ENCODE data around the gene PSORS1C1.

The PSORS1C1 gene

GRCh38 chr6:31118178-31118577 lies 3.6 kb downstream of the PSORS1C1 start:
- TF ChIP-seq BHLHE40 (IDR thresholded peaks at IDR 0.05; ENCODE audit: borderline replicate concordance): no peak
- no peak for TF ChIP-seq SP1 (IDR thresholded peaks at IDR 0.05)
- TF ChIP-seq, protein P1, sequence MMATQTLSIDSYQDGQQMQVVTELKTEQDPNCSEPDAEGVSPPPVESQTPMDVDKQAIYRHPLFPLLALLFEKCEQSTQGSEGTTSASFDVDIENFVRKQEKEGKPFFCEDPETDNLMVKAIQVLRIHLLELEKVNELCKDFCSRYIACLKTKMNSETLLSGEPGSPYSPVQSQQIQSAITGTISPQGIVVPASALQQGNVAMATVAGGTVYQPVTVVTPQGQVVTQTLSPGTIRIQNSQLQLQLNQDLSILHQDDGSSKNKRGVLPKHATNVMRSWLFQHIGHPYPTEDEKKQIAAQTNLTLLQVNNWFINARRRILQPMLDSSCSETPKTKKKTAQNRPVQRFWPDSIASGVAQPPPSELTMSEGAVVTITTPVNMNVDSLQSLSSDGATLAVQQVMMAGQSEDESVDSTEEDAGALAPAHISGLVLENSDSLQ (IDR thresholded peaks at IDR 0.05): no peak
- TF ChIP-seq TARDBP (IDR thresholded peaks at IDR 0.05): no peak
- no peak for TF ChIP-seq FOXM1 (IDR thresholded peaks at IDR 0.05; ENCODE audit: borderline replicate concordance)
- TF ChIP-seq ARNT (IDR thresholded peaks at IDR 0.05): no peak
- TF ChIP-seq SUZ12 (IDR thresholded peaks at IDR 0.05): no peak
- no peak for TF ChIP-seq ELF4 (IDR thresholded peaks at IDR 0.05)
- CTCF ChIA-PET: interaction anchor here (0.6 to 2.5 kb wide), 2 partner anchors 10 to 11 kb away, joined by 4 to 11 read pairs; no protein-coding TSS in a partner anchor
- POLR2A ChIA-PET: interaction anchor here (1.3 kb wide), 1 partner anchor 41 kb away, joined by 3 read pairs; no protein-coding TSS in a partner anchor
- no peak for DNase-seq (ENCODE audit: extremely low spot score)

- POLR2A ChIA-PET: no interaction called here
- DNase-seq (ENCODE audit: extremely low spot score): no peak
- CTCF ChIA-PET: no interaction called here
- TF ChIP-seq FOXA1 (IDR thresholded peaks at IDR 0.05): no peak
- no peak for TF ChIP-seq CTBP1 (IDR thresholded peaks at IDR 0.05; ENCODE audit: borderline replicate concordance)
- no peak for TF ChIP-seq TARDBP (IDR thresholded peaks at IDR 0.05)
- TF ChIP-seq FOXK2 (IDR thresholded peaks at IDR 0.05): no peak
Observed at GRCh38 chr6:31120151-31120915, 5.7 kb downstream of the PSORS1C1 start, which contains the start of gene CDSN. CDSN (minus strand) TSS chr6:31120446; CDS start chr6:31120419, 27 bp downstream.

- DNase-seq (ENCODE audit: extremely low spot score): no peak
- TF ChIP-seq LEF1 (IDR thresholded peaks at IDR 0.05; ENCODE audit: borderline replicate concordance) (no peak), SUZ12 (IDR thresholded peaks at IDR 0.05) (no peak), TARDBP (IDR thresholded peaks at IDR 0.05) (no peak), CTBP1 (IDR thresholded peaks at IDR 0.05; ENCODE audit: borderline replicate concordance) (no peak), BHLHE40 (IDR thresholded peaks at IDR 0.05; ENCODE audit: borderline replicate concordance) (no peak), FOXK2 (IDR thresholded peaks at IDR 0.05) (no peak)
- POLR2A ChIA-PET: no interaction called here
- CTCF ChIA-PET: interaction anchor here (1.0 kb wide), 1 partner anchor 42 kb away, joined by 3 read pairs; no protein-coding TSS in a partner anchor
Observed at GRCh38 chr6:31121131-31121790, 6.7 kb downstream of the PSORS1C1 start.

DNA sequence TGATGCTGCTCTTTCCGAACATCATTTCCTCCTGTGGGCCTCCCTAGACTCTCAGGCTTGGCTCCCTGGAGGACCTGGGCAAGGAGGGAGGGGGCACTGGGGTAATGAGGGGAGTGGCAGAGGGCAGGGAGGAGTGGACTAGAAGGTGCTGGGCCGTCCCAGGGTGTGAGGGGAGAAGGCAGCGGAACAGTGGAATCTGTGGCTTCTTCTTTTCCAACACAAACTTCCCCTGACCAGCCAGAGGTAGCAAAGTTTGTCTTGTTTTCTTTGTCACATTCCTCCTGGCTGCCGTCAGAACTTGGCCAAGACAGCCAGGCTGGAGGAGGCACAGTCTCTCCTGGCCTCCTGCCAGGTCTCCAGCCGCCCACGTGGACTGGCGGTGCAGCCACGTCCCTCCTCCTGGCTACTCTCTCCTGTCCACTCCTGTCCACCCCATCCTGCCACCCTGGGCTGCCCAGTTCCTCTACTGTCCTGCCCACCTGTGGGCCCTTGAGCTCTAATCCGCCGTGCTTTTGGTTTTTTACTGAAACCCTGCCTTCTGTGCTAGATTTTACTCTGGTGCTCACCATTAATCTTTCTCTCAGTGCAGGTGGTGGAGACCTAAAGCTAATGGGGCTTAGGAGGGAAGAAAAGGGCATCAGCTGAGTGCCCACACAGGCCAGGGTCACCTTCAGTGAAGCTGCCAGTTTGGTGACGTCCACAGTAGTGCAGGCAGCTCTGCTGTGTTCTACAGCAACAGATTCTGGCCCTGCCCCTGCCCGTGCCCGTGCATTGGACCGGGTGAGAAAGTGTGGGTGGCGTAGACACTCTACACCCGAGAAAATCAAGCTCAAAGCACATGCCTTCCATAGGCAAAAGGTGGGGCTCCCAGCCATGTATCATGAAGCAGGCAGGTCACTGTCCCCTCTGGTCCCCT lies 8.4 kb downstream of the PSORS1C1 start:
- ChIA-PET POLR2A (no interaction called here), CTCF (interaction anchor here (0.6 kb wide), 1 partner anchor 301 kb away, joined by 4 read pairs; no protein-coding TSS in a partner anchor)
- DNase-seq (ENCODE audit: extremely low spot score): no peak
- TF ChIP-seq SP1 (IDR thresholded peaks at IDR 0.05): no peak
- TF ChIP-seq CTBP1 (IDR thresholded peaks at IDR 0.05; ENCODE audit: borderline replicate concordance): no peak
- TF ChIP-seq HDGF (IDR thresholded peaks at IDR 0.05; ENCODE audit: borderline replicate concordance): no peak
- TF ChIP-seq ZNF384 (IDR thresholded peaks at IDR 0.05): no peak
- no peak for TF ChIP-seq FOXM1 (IDR thresholded peaks at IDR 0.05; ENCODE audit: borderline replicate concordance)
- no peak for TF ChIP-seq TARDBP (IDR thresholded peaks at IDR 0.05)

GRCh38 chr6:31125162-31125561 lies 10.6 kb downstream of the PSORS1C1 start:
- ChIA-PET POLR2A (no interaction called here), CTCF (interaction anchor here (0.7 kb wide), 1 partner anchor 242 kb away, joined by 3 read pairs; no protein-coding TSS in a partner anchor)
- DNase-seq (ENCODE audit: extremely low spot score): no peak
- no peak for TF ChIP-seq ARNT (IDR thresholded peaks at IDR 0.05)
- no peak for TF ChIP-seq BHLHE40 (IDR thresholded peaks at IDR 0.05; ENCODE audit: borderline replicate concordance)
- no peak for TF ChIP-seq L3MBTL2 (conservative IDR thresholded peaks at IDR 0.05)
- TF ChIP-seq ZNF384 (IDR thresholded peaks at IDR 0.05): no peak
- TF ChIP-seq CTBP1 (IDR thresholded peaks at IDR 0.05; ENCODE audit: borderline replicate concordance): no peak
- TF ChIP-seq TARDBP (IDR thresholded peaks at IDR 0.05): no peak
- no peak for TF ChIP-seq FOXM1 (IDR thresholded peaks at IDR 0.05; ENCODE audit: borderline replicate concordance)
- no peak for TF ChIP-seq NFRKB (IDR thresholded peaks at IDR 0.05)
- TF ChIP-seq FOXK2 (IDR thresholded peaks at IDR 0.05): no peak

GRCh38 chr6:31125586-31126363 lies 11.2 kb downstream of the PSORS1C1 start:
- CTCF ChIA-PET: no interaction called here
- POLR2A ChIA-PET: no interaction called here
- TF ChIP-seq FOXM1 (IDR thresholded peaks at IDR 0.05; ENCODE audit: borderline replicate concordance): no peak
- TF ChIP-seq L3MBTL2 (conservative IDR thresholded peaks at IDR 0.05): no peak
- TF ChIP-seq, protein P1 (IDR thresholded peaks at IDR 0.05): no peak
- no peak for TF ChIP-seq TARDBP (IDR thresholded peaks at IDR 0.05)
- TF ChIP-seq BHLHE40 (IDR thresholded peaks at IDR 0.05; ENCODE audit: borderline replicate concordance): no peak
- no peak for TF ChIP-seq CTBP1 (IDR thresholded peaks at IDR 0.05; ENCODE audit: borderline replicate concordance)
- no peak for TF ChIP-seq ARNT (IDR thresholded peaks at IDR 0.05)
- no peak for TF ChIP-seq FOXA1 (IDR thresholded peaks at IDR 0.05)
- no peak for TF ChIP-seq FOXK2 (IDR thresholded peaks at IDR 0.05)
- TF ChIP-seq ZNF384 (IDR thresholded peaks at IDR 0.05): no peak
- no peak for TF ChIP-seq HDGF (IDR thresholded peaks at IDR 0.05; ENCODE audit: borderline replicate concordance)
- no peak for TF ChIP-seq LEF1 (IDR thresholded peaks at IDR 0.05; ENCODE audit: borderline replicate concordance)
- no peak for TF ChIP-seq SUZ12 (IDR thresholded peaks at IDR 0.05)
- TF ChIP-seq NFRKB (IDR thresholded peaks at IDR 0.05): no peak
- no peak for TF ChIP-seq ELF4 (IDR thresholded peaks at IDR 0.05)
- no peak for TF ChIP-seq SP1 (IDR thresholded peaks at IDR 0.05)
- no peak for DNase-seq (ENCODE audit: extremely low spot score)

Data from HEK293T (cell line).